CD4-positive, CD25-positive, alpha-beta regulatory T cell (primary cell): ENCODE results near the gene PSMA2. TPM values are rescaled to one million over a fixed set of nuclear protein-coding genes. Genes with fewer than 3 reads are reported as not detected.
"Not testable (repeated sequence)": the region's sequence is repeated elsewhere in the genome, so short reads cannot be mapped to it uniquely, and the experiment has no call there.

Experiments
- ATAC-seq, 2 donors: fragments of 150-1000 bp; cut with Tn5 transposase; one replicate each; pipeline ENCODE4 v1.10.0; 2021; ENCODE audit warnings: low read depth in 2 of 2, moderate number of reproducible peaks in 2 of 2, moderate library complexity in 1 of 2
- DNase-seq, 3 donors: peaks; one replicate each; pipeline versions ENCODE4 v3.0.0 to v3.0.0-alpha.2; 2012 to 2022; ENCODE audit warnings: mixed read lengths in 1 of 3
- H3K27ac ChIP-seq: one replicate; pipeline ENCODE4 v1.7.0; 2013; ENCODE audit warnings: mild to moderate bottlenecking, low read length; ENCODE audit not compliant: insufficient read depth, poor library complexity, severe bottlenecking
- H3K27me3 ChIP-seq: one replicate; pipeline ENCODE4 v1.7.0; 2013; ENCODE audit warnings: low read length; ENCODE audit not compliant: control insufficient read depth, insufficient read depth
- H3K36me3 ChIP-seq: one replicate; pipeline ENCODE4 v1.7.0; 2013; ENCODE audit warnings: mild to moderate bottlenecking, low read length, moderate library complexity; ENCODE audit not compliant: control insufficient read depth, insufficient read depth
- H3K4me1 ChIP-seq: 2 replicates; pipeline ENCODE4 v1.7.0; 2013; ENCODE audit warnings: mild to moderate bottlenecking, low read length; ENCODE audit not compliant: insufficient read depth, control insufficient read depth, poor library complexity, severe bottlenecking
- H3K4me3 ChIP-seq: one replicate; pipeline ENCODE4 v1.7.0; 2013; ENCODE audit warnings: low read depth, mild to moderate bottlenecking, low read length, moderate library complexity
- H3K9me3 ChIP-seq, 2 experiments: 1 replicate in 1 of 2; 2 replicates in 1 of 2; pipeline ENCODE4 v1.7.0; 2013; ENCODE audit warnings: low read length in 2 of 2, mild to moderate bottlenecking in 1 of 2, moderate library complexity in 1 of 2; ENCODE audit not compliant: control insufficient read depth in 2 of 2
- H3K27ac Mint-ChIP-seq, 3 donors: one replicate each; pipeline ENCODE4 v1.8.0; 2020 to 2022; ENCODE audit warnings: mild to moderate bottlenecking in 3 of 3, mixed read lengths in 3 of 3, moderate library complexity in 2 of 3
- H3K27me3 Mint-ChIP-seq: one replicate; pipeline ENCODE4 v1.8.0; 2022; ENCODE audit warnings: mild to moderate bottlenecking, mixed read lengths
- H3K36me3 Mint-ChIP-seq: one replicate; pipeline ENCODE4 v1.8.0; 2020; ENCODE audit warnings: mixed read lengths
- H3K4me1 Mint-ChIP-seq, 4 donors: one replicate each; pipeline ENCODE4 v1.8.0; 2020 to 2022; ENCODE audit warnings: mixed read lengths in 4 of 4, mild to moderate bottlenecking in 1 of 4
- H3K4me3 Mint-ChIP-seq, 4 donors: one replicate each; pipeline ENCODE4 v1.8.0; 2020 to 2022; ENCODE audit warnings: mild to moderate bottlenecking in 4 of 4, mixed read lengths in 4 of 4, moderate library complexity in 3 of 4
- H3K9me3 Mint-ChIP-seq, 7 donors: one replicate each; pipeline ENCODE4 v1.8.0; 2020 to 2022; ENCODE audit warnings: mixed read lengths in 7 of 7, mild to moderate bottlenecking in 3 of 7, moderate library complexity in 2 of 7
- polyA plus RNA-seq, 4 donors: library from polyadenylated mRNA; unstranded; fragments of 300-500 nt; fragmentation: Illumina TruSeq; gene quantifications; one replicate each; pipeline ENCODE4 v1.2.3, GENCODE V29; 2021
- total RNA-seq: library from RNA; stranded (reverse); gene quantifications from one replicate; pipeline ENCODE4 v1.2.3, GENCODE V29; 2022

PSMA2 gene
- total and polyA plus RNA-seq, 5 donors from 2014 or later: 59.1 to 331 (median 270) TPM

DNA sequence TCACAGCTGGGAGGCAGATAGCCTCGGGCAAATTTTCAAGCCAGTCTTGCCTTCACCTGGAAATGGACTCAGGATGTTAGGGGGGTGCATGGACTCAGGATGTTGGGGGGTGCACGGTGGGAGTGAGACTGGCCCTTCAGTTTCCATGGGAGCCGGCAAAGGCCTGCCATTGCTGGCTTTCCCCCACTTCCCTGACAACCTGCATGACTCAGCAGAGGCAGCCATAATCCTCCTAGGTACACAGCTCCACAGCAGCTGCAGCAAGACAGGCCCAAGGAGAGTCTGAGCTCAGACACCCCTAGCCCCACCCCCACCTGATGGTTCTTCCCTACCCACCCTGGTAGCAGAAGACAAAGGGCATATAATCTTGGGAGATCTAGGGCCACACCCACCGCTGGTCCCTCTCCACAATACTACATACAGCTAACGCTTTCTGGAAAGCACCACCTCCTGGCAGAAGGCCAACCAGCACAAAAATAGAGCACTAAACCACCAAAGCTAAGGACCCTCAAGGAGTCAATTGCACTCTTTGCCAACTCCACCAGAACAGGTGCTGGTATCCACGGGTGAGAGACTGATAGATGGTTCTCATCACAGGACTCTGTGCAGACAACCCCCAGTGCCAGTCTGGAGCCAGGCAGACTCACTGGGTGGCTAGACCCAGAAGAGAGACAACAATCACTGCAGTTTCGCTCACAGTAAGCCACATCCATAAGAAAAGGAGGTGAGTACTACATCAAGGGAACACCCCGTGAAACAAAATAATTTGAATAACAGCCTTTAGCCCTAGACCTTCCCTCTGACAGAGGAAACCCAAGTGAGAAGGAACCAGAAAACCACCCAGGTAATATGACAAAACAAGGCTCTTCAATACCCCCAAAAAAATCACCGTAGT, 38.4 kb downstream of the PSMA2 start:
- Histone ChIP-seq H3K4me1 (peaks cover 3% of the 10 kb centered on the region), H3K36me3 (no peaks in the 10 kb centered on the region), H3K27ac (no peak overlapping the region), H3K27me3 (no peaks in the 10 kb centered on the region), H3K4me3 (no peak overlapping the region), H3K9me3 (no peaks in the 10 kb centered on the region)
- no peak overlapping the region for H3K27ac Mint-ChIP-seq
- H3K36me3 Mint-ChIP-seq: peaks cover 14% of the 10 kb centered on the region
- H3K27me3 Mint-ChIP-seq: peaks cover 52% of the 10 kb centered on the region
- H3K4me3 Mint-ChIP-seq: no peak overlapping the region
- H3K9me3 Mint-ChIP-seq: peaks cover 0 to 21% (median 6%) of the 10 kb centered on the region in 7 donors
- ATAC-seq (no peak), DNase-seq (no peak)
- H3K4me1 Mint-ChIP-seq: peaks cover 3 to 10% (median 5%) of the 10 kb centered on the region in 4 donors

DNA sequence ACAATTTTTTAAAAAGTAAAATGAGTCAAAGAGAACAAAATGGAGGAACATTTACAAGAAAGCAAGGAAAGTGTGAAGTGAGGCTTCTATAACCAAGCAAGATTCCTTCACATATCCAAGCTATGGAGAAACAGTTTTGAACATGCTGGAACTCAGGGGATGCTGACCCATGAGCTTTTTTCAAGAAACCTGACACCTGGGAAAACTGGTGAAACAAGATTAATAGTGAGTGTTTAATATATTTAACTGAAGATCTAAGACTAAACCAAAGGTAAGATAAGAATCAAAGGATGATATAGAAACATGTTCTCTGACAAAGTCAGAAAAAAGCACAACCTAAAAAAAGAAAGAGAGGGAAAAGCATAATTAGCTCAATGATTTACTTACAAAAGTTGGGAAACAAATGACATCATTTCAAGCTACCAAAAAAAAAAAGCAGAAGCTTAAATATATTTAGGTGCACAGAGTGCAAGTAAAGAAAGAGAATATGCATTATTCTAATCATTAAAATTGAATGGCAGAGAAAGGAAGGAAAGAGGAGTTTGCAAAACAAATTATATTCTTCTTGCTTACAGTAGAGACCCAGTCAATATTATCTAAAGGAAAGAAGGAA, 45.0 kb downstream of the PSMA2 start:
- DNase-seq (no peak), ATAC-seq (no peak)
- no peak overlapping the region for H3K4me3 ChIP-seq
- no peaks in the 10 kb centered on the region for H3K9me3 ChIP-seq
- Mint-ChIP-seq H3K4me3 (peak overlapping the region in 3 of 4 donors; percentile 51 to 87 (median 64)), H3K36me3 (no peaks in the 10 kb centered on the region), H3K27me3 (peaks cover 56% of the 10 kb centered on the region), H3K4me1 (peaks cover 9 to 20% (median 13%) of the 10 kb centered on the region in 4 donors), H3K27ac (no peak overlapping the region), H3K9me3 (no peaks in the 10 kb centered on the region)
- H3K36me3 ChIP-seq: no peaks in the 10 kb centered on the region
- H3K27me3 ChIP-seq: peaks cover 3% of the 10 kb centered on the region
- no peak overlapping the region for H3K27ac ChIP-seq
- H3K4me1 ChIP-seq: peaks cover 11% of the 10 kb centered on the region

DNA sequence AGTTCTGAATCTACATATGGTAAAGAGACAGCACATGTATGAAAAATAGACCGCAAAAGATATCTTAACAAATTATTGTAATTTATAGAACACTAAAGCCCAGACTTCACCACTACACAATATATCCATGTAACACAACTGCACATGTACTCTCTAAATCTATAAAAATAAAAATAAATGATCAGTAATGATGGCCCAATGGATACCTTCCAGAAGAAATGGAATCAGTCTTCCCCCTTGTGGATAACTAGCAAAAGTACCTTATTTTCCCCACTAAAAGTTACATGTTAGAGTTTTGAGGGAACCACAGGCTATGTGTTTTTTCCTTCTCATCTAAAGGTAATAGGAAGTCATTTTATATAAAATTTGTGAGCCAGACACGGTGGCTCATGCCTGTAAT, 45.8 kb downstream of the PSMA2 start:
- Histone ChIP-seq H3K27me3 (peaks cover 3% of the 10 kb centered on the region), H3K4me3 (no peak overlapping the region), H3K4me1 (peaks cover 11% of the 10 kb centered on the region), H3K27ac (no peak overlapping the region), H3K9me3 (no peaks in the 10 kb centered on the region), H3K36me3 (no peaks in the 10 kb centered on the region)
- no peak overlapping the region for H3K27ac Mint-ChIP-seq
- no peaks in the 10 kb centered on the region for H3K9me3 Mint-ChIP-seq
- no peak overlapping the region for H3K4me3 Mint-ChIP-seq
- peaks cover 9 to 20% (median 13%) of the 10 kb centered on the region in 4 donors for H3K4me1 Mint-ChIP-seq
- H3K27me3 Mint-ChIP-seq: peaks cover 49% of the 10 kb centered on the region
- DNase-seq (no peak), ATAC-seq (no peak)
- H3K36me3 Mint-ChIP-seq: no peaks in the 10 kb centered on the region

DNA sequence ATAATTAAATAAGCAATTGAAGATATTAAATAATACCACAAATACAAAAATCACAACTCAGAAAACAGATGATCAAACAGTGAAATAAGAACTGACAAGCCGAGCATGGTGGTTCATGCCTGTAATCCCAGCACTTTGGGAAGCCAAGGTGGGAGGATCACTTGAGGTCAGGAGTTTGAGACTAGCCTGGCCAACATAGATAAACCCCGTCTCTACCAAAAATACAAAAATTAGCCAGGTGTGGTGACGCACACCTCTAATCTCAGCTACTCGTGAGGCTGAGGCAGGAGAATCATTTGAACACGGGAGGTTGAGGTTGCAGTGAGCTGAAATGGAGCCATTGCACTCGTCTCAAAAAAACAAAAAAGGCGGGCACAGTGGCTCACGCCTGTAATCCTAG, 46.8 kb downstream of the PSMA2 start:
- H3K9me3 Mint-ChIP-seq, H3K27ac ChIP-seq, DNase-seq, H3K27ac Mint-ChIP-seq, H3K4me3 ChIP-seq, ATAC-seq, H3K4me3 Mint-ChIP-seq, H3K9me3 ChIP-seq, H3K36me3 ChIP-seq, H3K36me3 Mint-ChIP-seq, H3K27me3 ChIP-seq: not testable (repeated sequence)
- peaks cover 11% of the 10 kb centered on the region for H3K4me1 ChIP-seq
- Mint-ChIP-seq H3K27me3 (peaks cover 40% of the 10 kb centered on the region), H3K4me1 (peaks cover 9 to 20% (median 11%) of the 10 kb centered on the region in 4 donors)

DNA sequence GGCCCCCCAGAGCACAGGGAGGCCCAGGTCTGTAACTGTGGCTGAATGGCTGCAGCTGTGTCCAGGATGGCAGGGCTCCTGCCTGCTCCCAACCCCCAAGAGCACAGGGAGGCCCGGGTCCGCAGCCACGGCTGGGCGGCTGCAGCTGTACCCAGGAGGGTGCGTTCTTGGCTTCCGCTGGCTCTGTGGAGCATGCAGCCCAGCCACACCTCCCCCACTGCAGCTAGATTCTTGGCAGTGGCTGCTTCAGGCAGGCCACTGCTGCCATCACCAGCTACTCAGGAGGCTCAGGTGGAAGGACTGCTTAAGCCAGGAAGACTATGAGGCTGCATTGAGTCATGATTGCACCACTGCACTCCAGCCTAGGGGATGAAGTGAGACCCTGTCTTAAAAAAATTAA, 48.0 kb downstream of the PSMA2 start:
- H3K4me1 ChIP-seq: peaks cover 11% of the 10 kb centered on the region
- Mint-ChIP-seq H3K36me3 (no peaks in the 10 kb centered on the region), H3K27ac (no peak overlapping the region), H3K27me3 (peaks cover 42% of the 10 kb centered on the region), H3K9me3 (no peaks in the 10 kb centered on the region), H3K4me3 (no peak overlapping the region), H3K4me1 (peaks cover 6 to 17% (median 8%) of the 10 kb centered on the region in 4 donors)
- DNase-seq (no peak), ATAC-seq (no peak)
- no peak overlapping the region for H3K27ac ChIP-seq
- no peaks in the 10 kb centered on the region for H3K9me3 ChIP-seq
- H3K36me3 ChIP-seq: no peaks in the 10 kb centered on the region
- H3K27me3 ChIP-seq: peaks cover 3% of the 10 kb centered on the region
- no peak overlapping the region for H3K4me3 ChIP-seq

DNA sequence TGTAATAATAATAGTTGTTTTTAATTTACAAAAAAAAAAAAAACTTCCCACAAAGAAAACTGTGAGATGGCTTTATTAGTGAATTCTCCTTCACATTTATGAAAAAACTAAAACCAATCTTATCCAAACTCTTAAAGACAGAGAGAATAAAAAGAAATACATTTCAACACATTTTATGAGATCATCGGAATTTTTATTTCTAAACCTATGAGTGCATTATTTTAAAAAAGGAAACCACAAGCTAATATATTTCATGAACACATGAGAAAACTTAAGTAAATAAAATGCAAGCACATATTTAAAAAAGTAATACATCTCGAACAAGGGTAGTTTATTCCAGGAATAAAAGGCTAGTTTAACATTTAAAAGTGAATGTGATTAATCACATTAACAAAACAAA, 51.6 kb downstream of the PSMA2 start:
- H3K36me3 ChIP-seq: no peaks in the 10 kb centered on the region
- DNase-seq (no peak), ATAC-seq (no peak)
- no peak overlapping the region for H3K27ac ChIP-seq
- no peaks in the 10 kb centered on the region for H3K27me3 ChIP-seq
- H3K4me3 ChIP-seq: no peak overlapping the region
- H3K4me1 ChIP-seq: no peaks in the 10 kb centered on the region
- H3K36me3 Mint-ChIP-seq: no peaks in the 10 kb centered on the region
- H3K4me1 Mint-ChIP-seq: peaks cover 0 to 2% (median 0%) of the 10 kb centered on the region in 4 donors
- no peak overlapping the region for H3K4me3 Mint-ChIP-seq
- peaks cover 22% of the 10 kb centered on the region for H3K27me3 Mint-ChIP-seq
- no peak overlapping the region for H3K27ac Mint-ChIP-seq
- no peaks in the 10 kb centered on the region for H3K9me3 Mint-ChIP-seq
- H3K9me3 ChIP-seq: no peaks in the 10 kb centered on the region

DNA sequence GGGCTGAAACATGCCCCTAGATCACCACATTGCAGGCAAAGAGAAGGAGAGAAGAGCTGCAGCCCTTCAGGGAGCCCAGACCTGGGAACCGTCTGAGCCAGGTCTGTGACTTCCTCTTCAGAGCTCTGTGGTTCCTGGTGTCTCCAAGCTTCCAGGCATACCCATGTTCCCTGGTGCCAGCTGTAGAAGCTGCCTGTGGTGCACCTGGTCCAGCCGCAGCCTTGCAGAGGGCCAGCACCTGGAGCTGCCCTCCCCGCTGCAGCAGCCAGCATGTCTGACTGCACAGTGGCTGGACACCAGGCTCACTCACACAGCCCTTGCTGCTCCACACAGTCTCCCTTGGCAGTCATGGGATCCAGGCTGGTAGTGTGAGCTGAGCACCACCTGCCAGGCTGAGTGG, 53.7 kb downstream of the PSMA2 start:
- no peaks in the 10 kb centered on the region for H3K36me3 Mint-ChIP-seq
- Histone ChIP-seq H3K4me1 (no peaks in the 10 kb centered on the region), H3K9me3 (no peaks in the 10 kb centered on the region), H3K27ac (no peak overlapping the region), H3K36me3 (no peaks in the 10 kb centered on the region), H3K27me3 (no peaks in the 10 kb centered on the region), H3K4me3 (no peak overlapping the region)
- H3K4me1 Mint-ChIP-seq: peaks cover 0 to 2% (median 0%) of the 10 kb centered on the region in 4 donors
- no peak for ATAC-seq
- H3K4me3 Mint-ChIP-seq: no peak overlapping the region
- H3K27ac Mint-ChIP-seq: no peak overlapping the region
- H3K9me3 Mint-ChIP-seq: no peaks in the 10 kb centered on the region
- DNase-seq: no peak
- H3K27me3 Mint-ChIP-seq: peaks cover 18% of the 10 kb centered on the region
